ENCODE results near the gene STAT1. TPM values are rescaled to one million over a fixed set of nuclear protein-coding genes. Genes with fewer than 3 reads are reported as not detected.

STAT1 gene
- total RNA-seq: 784 and 811 TPM in 2 replicates

- intact Hi-C loops (cut with micrococcal nuclease): loop anchor here (1.0 to 10.0 kb wide), 10 partner anchors 9 to 1252 kb away; partner anchors contain the start of genes HIBCH, NABP1, NEMP2 and OSGEPL1
These were observed at the start of gene STAT1 for GRCh38 chr2:191013932-191014652. TSS of gene STAT1 (minus strand) at chr2:191014171. CDS start at chr2:191010003, 4,168 bp downstream.

DNA sequence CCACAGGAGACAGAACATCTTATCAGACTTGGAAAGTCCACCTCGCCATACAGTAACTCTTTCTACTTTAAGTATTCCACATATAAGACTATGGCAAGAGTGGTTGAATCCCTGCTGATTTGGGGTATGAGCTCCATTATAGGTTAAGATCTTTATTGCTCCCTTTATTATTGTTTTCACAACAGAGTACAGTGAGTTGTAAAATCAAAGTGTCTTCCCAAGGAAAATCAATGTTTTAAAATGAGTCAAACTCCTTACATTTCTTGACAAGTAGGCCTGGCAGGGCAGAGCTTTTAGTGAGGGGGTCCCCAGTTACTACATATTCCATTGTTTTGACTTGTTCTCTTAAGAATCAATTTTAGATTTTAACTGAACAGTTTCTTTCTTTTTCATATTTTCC lies 49.6 kb upstream of the STAT1 start:
- intact Hi-C loops (cut with micrococcal nuclease): no loop called here

DNA sequence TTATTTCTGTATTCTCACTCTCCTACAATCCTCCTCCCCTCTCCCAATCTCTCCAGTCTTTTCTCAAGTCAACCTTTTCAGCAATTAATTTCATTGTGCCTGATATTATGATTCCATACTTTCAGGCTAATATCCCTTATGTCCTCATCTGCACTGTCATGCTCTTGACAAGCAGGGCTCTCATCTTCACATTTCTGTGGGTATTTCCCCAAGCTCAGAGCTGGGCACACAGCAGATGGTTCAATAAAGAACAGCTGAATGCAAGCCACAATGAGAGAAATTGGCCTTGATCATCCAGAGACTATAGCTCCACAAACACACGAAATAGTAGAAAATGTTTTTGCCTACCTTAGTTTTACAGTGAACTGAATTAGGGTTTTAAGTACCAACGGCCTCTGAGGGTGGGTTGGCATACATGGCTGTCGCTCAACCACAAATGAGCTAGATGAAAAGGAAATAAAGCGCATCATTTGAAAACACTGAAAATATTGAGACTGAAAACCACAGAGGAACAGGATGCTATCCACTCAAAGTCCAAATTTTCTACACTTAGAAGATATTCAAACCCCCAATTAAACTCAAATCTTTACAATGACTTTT lies 47.5 kb upstream of the STAT1 start:
- intact Hi-C loops (cut with micrococcal nuclease): no loop called here

GRCh38 chr2:191059308-191059707 lies 45.3 kb upstream of the STAT1 start:
- intact Hi-C loops (cut with micrococcal nuclease): loop anchor here (10.0 kb wide), 1 partner anchor 1105 kb away; no protein-coding TSS in a partner anchor

- intact Hi-C loops (cut with micrococcal nuclease): loop anchor here (1.0 to 10.0 kb wide), 2 partner anchors 8 to 1109 kb away; no protein-coding TSS in a partner anchor
These were observed 42.3 kb upstream of the STAT1 start for GRCh38 chr2:191056228-191056627.

GRCh38 chr2:191053256-191053655 lies 39.3 kb upstream of the STAT1 start:
- intact Hi-C loops (cut with micrococcal nuclease): loop anchor here (2.0 to 10.0 kb wide), 4 partner anchors 112 to 1112 kb away; partner anchors contain the start of gene MYO1B

GRCh38 chr2:191051825-191052778 lies 38.1 kb upstream of the STAT1 start:
- intact Hi-C loops (cut with micrococcal nuclease): loop anchor here (1.0 to 10.0 kb wide), 10 partner anchors 12 to 1113 kb away; partner anchors contain the start of genes MYO1B and STAT4

DNA sequence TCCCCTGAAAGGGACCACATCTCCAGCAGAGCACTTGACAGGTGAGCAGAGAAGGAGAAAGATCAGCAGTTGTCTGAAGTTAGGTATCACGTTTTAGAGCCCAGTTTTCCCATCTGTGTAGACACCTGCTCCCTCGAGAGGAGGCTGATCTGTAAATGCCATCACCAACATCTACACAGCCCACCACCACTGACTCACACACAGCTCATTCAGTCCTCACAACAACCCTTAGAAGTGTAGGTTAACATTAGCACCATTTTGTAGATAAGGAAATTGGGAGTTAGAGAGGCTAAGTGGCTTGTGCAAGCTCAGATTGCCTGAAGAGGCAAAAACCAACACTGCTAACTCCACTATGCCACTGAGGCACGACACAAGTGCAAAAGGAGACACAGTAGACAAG lies 37.2 kb upstream of the STAT1 start:
- intact Hi-C loops (cut with micrococcal nuclease): loop anchor here (1.0 to 10.0 kb wide), 4 partner anchors 13 to 1114 kb away; partner anchors contain the start of gene MYO1B

- intact Hi-C loops (cut with micrococcal nuclease): loop anchor here (5.0 to 10.0 kb wide), 3 partner anchors 197 to 1114 kb away; partner anchors contain the start of gene MYO1B
These were observed 36.6 kb upstream of the STAT1 start for GRCh38 chr2:191050640-191050987.

- intact Hi-C loops (cut with micrococcal nuclease): loop anchor here (5.0 to 10.0 kb wide), 3 partner anchors 197 to 1115 kb away; partner anchors contain the start of gene MYO1B
These were observed 36.0 kb upstream of the STAT1 start for GRCh38 chr2:191049728-191050639.

DNA sequence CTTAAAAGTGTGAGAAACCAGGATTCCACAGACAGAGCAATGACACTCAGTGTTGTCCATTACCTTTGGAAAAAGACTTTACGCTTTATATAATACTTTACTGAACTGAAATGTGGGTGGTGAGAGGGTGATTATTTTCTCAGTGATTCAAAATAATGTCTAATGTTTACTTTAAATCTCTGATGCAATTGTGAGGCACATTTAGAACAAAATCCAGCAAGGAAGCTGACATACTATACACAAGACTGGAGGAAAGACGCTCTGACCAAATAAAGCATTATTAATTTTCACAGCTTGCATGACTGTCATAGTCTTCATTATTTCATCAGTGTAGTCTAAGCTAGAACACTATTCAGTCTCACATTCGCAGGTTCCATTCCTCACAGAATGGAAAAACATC lies 34.1 kb upstream of the STAT1 start:
- intact Hi-C loops (cut with micrococcal nuclease): no loop called here

DNA sequence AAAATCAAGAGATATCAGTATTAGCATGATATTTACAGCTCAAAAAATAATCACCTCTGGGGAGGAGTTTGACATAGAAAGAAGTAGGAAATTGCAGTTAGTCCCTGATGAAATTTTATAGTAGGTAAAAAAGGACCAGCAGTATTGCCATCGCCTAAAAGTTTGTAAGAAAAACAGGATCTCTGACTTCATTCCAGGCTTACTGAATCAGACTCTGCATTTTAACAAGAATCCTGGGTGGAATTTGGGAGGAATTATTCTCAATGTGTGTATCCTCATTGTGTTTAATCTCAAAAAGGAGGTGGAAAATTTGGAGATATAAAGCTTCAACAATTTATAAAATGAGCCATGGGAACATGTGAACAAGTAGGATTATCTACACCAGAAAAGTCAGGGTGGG lies 31.2 kb upstream of the STAT1 start:
- intact Hi-C loops (cut with micrococcal nuclease): no loop called here

DNA sequence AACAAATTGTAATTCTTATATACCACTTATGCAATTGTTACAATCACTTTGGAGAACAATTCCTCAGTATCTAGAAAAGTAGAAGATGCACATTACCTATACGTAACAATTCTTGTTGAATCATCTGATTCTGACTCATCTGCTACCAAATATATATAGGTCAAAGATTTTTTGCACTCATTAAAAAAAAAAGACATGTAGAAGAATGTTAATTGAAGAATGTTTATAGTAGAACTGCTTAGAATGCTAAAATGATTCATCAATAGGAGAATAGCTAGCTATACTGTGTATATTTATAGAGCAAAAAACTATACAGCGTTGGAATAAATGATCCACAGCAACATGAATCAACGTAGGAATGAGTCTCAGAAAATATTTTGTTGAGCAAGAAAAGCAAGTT lies 29.5 kb upstream of the STAT1 start:
- intact Hi-C loops (cut with micrococcal nuclease): no loop called here

DNA sequence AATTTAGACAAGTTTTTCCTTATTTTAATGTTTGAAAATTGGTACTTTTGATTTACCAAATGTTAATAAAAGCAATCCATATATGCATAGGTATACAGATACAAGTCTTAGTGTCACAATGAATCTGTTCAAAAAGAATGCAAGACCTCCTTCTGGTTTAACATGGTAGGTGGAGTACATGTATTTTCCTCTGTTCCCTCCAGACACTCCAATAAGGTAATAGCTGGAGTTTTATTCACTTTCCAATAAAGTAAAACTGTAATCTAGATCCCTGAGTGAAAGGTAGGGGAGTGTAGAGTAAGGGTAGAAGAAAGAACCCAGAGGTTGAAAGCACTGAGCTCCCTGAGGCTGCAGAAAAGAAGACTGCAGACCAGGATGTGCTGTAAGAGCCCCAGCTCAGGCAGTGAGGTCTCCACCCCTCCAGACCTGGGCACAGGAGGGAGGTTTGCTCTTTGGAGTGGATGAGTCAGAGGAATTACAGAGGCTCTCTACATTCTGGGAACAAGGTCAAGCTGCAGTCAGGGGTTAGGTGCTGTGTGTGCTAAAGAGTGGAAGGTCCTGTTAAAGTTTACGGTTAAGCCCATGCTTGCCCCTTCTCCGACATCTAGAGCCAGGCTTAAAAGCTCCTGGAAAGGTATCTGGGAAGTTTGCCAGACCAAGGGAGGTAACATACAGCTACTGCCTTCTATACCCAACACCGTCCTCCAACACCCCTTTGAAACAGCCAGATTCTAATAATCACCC lies 27.6 kb upstream of the STAT1 start:
- intact Hi-C loops (cut with micrococcal nuclease): no loop called here

GRCh38 chr2:191039616-191040015 lies 25.6 kb upstream of the STAT1 start:
- intact Hi-C loops (cut with micrococcal nuclease): no loop called here

DNA sequence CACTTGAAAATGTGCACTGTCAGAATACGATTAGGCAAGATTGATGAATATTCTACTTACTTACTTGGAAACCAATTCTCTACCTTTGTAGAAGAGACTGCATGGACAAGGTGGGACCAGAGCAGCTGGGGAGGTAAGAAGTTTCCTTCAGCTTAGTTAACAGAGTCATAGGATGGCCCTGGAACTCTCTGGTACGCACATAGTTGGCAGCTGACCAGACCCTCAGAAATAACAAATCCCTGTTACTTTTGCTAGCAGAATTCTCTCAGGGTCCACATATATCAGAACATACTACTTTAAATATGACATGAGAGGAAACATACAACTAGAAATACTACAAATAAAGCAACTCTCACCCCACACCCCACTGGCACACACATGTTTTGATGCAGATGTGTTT lies 24.8 kb upstream of the STAT1 start:
- intact Hi-C loops (cut with micrococcal nuclease): loop anchor here (1.0 kb wide), 7 partner anchors 13 to 642 kb away; no protein-coding TSS in a partner anchor

GRCh38 chr2:191038241-191038725 lies 24.3 kb upstream of the STAT1 start:
- intact Hi-C loops (cut with micrococcal nuclease): loop anchor here (1.0 kb wide), 7 partner anchors 13 to 642 kb away; no protein-coding TSS in a partner anchor

DNA sequence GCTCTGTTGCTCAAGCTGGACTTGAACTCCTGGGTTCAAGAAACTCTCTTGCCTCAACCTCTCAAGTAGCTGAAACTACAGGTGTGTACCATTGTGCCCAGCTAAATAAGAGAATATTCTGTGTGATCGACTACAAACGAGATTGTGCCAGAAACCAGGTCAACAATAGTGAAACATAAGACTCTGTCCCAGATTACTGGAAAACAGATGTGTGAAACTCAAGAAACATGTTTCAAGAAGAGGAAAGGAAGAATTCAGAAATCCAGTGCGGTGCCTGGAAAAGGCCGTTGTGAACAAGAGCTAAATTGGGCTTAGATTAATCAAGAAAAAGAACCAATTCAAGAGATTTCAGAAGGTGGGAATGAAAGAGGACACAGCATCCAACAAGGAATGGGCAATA lies 23.4 kb upstream of the STAT1 start:
- intact Hi-C loops (cut with micrococcal nuclease): no loop called here

DNA sequence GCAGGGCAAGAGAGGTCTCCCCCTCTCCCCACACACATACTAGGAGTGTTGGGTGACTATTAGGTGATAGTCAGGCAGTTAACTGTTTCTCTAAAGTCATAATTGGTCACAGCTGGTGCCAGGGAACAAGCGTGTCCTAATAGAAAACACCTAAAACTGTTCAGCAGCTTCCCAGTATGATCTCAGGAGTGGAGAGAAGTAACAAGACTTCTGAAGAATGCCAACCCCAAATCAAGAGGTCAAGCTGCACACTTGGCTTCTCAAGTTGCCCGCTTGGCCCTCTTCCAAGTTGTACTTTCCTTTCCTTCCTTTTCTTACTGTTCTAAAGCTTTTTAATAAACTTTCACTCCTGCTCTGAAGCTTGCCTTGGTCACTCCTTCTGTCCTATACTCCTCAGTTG lies 22.4 kb upstream of the STAT1 start:
- intact Hi-C loops (cut with micrococcal nuclease): no loop called here

Data from T-helper 1 cell treated with Interleukin-12 subunit alpha and Interleukin-12 subunit beta and Interleukin-4 antibody, amounts not matched to agents 30 ng/mL and 1 ng/mL, for 36 hours (primary cell).